ENCODE measurements around the gene ACOT11. TPM values are rescaled to one million over a fixed set of nuclear protein-coding genes. Genes with fewer than 3 reads are reported as not detected.

The ACOT11 gene
- total and polyA plus RNA-seq, 10 of the 15 experiments (the other 5 are each of a cell fraction or from before 2014, with no cell fraction given) = 0.04 to 0.85 (median 0.39) TPM; not detected in 1

GRCh38 chr1:54501849-54502248, 46.2 kb upstream of the ACOT11 start (continued):
- TF ChIP-seq ZBTB40 (IDR thresholded peaks at IDR 0.05; ENCODE audit: borderline replicate concordance) (no peak), ZNF24 (IDR thresholded peaks at IDR 0.05) (no peak), BMI1 (IDR thresholded peaks at IDR 0.05; ENCODE audit: borderline replicate concordance) (no peak), IKZF1 (conservative IDR thresholded peaks at IDR 0.05) (no peak)

- BruUV-seq (replicated peaks) = no TSS peak
- 44% methylated on average over 5 of the region's 5 CpGs for WGBS (ENCODE audit: insufficient coverage, insufficient replicate concordance, low lambda C conversion rate, missing lambda C conversion rate)
- ChIA-PET SMC1A (ENCODE audit: uncharacterized antibody, unreplicated experiment) (no interaction called here), CTCF (interaction anchor here (1.1 kb wide), 1 partner anchor 12 kb away, joined by 4 read pairs; no protein-coding TSS in a partner anchor), POLR2A (no interaction called here), RAD21 (ENCODE audit: unreplicated experiment) (no interaction called here)
- Histone ChIP-seq H3K27me3 (replicated peaks in 1 of 2; ENCODE audit: control insufficient read depth in 2 of 2, insufficient read depth in 2 of 2, low read length in 1 of 2) (peaks cover 6 to 9% of the 10 kb centered on the region in 2 experiments; a peak in 3 of 4 replicates), H3K4me1 (ENCODE audit: control insufficient read depth, insufficient read depth, low read length) (no peaks in the 10 kb centered on the region), H2AFZ (ENCODE audit: control insufficient read depth, low read depth, low read length) (no peak overlapping the region), H3K79me2 (ENCODE audit: control insufficient read depth, insufficient read depth, low read length) (no peaks in the 10 kb centered on the region), H3K27ac (ENCODE audit: control insufficient read depth, insufficient read depth) (no peak overlapping the region), H3K36me3 (ENCODE audit: control insufficient read depth in 2 of 2, insufficient read depth in 2 of 2, low read length in 1 of 2) (no peaks in the 10 kb centered on the region), H3K4me3 (no peak overlapping the region), H4K20me1 (ENCODE audit: control insufficient read depth, insufficient read depth) (no peaks in the 10 kb centered on the region), H3K4me2 (ENCODE audit: control insufficient read depth, insufficient read depth) (no peak overlapping the region), H3K9ac (ENCODE audit: control insufficient read depth, insufficient read depth, low read length) (no peak overlapping the region), H3K9me3 (replicated peaks; ENCODE audit: control insufficient read depth, insufficient read depth, low read length) (peaks cover 3% of the 10 kb centered on the region; the same call in 1 of the 3 replicates)
- DNase-seq (ENCODE audit: low read depth, low spot score) = no peak
- FAIRE-seq = no peak
- in situ Hi-C loops (cut with MboI) = no loop called here
- TF ChIP-seq BHLHE40 (IDR thresholded peaks at IDR 0.05; ENCODE audit: borderline replicate concordance in 1 of 2, low read depth in 2 of 2, low read length in 1 of 2) = peak in 1 of 2 experiments; percentile 23; a peak in 1 of 4 replicates
- 0 out of 2 replicates have a peak, but pooled peaks have one; percentile 10 for TF ChIP-seq IKZF1 (conservative IDR thresholded peaks at IDR 0.05)
- TF ChIP-seq IKZF2 (IDR thresholded peaks at IDR 0.05) = peak in 1 of 2 experiments; percentile 15; a peak in 1 of 4 replicates
- no peak for TF ChIP-seq SMC3 (IDR thresholded peaks at IDR 0.05; ENCODE audit: borderline replicate concordance, low read length)
- ATAC-seq = peak; percentile 64
- intact Hi-C loops (cut with micrococcal nuclease; ENCODE audit: unreplicated experiment) = loop anchor here (5.0 kb wide), 1 partner anchor 310 kb away; no protein-coding TSS in a partner anchor
These were observed 45.7 kb upstream of the ACOT11 start for GRCh38 chr1:54502342-54502741.
